ENCODE data around the gene GPC5. TPM values are rescaled to one million over a fixed set of nuclear protein-coding genes. Genes with fewer than 3 reads are reported as not detected.

GPC5 gene
- total and polyA plus RNA-seq, 4 donors: 0.51 to 22.4 (median 2.0) TPM

GRCh38 chr13:92838786-92839185 is 1440.4 kb downstream of the GPC5 start:
- WGBS: 91% methylated on average over 3 of the region's 3 CpGs
- no peak for TF ChIP-seq ATF3 (IDR thresholded peaks at IDR 0.05)
- TF ChIP-seq MAX (IDR thresholded peaks at IDR 0.05): no peak
- TF ChIP-seq YY1 (IDR thresholded peaks at IDR 0.05): no peak
- TF ChIP-seq, protein P1, sequence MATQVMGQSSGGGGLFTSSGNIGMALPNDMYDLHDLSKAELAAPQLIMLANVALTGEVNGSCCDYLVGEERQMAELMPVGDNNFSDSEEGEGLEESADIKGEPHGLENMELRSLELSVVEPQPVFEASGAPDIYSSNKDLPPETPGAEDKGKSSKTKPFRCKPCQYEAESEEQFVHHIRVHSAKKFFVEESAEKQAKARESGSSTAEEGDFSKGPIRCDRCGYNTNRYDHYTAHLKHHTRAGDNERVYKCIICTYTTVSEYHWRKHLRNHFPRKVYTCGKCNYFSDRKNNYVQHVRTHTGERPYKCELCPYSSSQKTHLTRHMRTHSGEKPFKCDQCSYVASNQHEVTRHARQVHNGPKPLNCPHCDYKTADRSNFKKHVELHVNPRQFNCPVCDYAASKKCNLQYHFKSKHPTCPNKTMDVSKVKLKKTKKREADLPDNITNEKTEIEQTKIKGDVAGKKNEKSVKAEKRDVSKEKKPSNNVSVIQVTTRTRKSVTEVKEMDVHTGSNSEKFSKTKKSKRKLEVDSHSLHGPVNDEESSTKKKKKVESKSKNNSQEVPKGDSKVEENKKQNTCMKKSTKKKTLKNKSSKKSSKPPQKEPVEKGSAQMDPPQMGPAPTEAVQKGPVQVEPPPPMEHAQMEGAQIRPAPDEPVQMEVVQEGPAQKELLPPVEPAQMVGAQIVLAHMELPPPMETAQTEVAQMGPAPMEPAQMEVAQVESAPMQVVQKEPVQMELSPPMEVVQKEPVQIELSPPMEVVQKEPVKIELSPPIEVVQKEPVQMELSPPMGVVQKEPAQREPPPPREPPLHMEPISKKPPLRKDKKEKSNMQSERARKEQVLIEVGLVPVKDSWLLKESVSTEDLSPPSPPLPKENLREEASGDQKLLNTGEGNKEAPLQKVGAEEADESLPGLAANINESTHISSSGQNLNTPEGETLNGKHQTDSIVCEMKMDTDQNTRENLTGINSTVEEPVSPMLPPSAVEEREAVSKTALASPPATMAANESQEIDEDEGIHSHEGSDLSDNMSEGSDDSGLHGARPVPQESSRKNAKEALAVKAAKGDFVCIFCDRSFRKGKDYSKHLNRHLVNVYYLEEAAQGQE (IDR thresholded peaks at IDR 0.05): no peak
- TF ChIP-seq ZBTB33 (IDR thresholded peaks at IDR 0.05): no peak
- no peak for TF ChIP-seq JUND (IDR thresholded peaks at IDR 0.05)
- TF ChIP-seq EGR1 (IDR thresholded peaks at IDR 0.05; ENCODE audit: low read depth in 2 of 2): no peak
- TF ChIP-seq GABPA (IDR thresholded peaks at IDR 0.05 in 1 of 2, conservative IDR thresholded peaks at IDR 0.05 in 1 of 2): no peak
- TF ChIP-seq TAF1 (conservative IDR thresholded peaks at IDR 0.05): no peak
- TF ChIP-seq HNF4G (IDR thresholded peaks at IDR 0.05): no peak
- no peak for TF ChIP-seq SP1 (IDR thresholded peaks at IDR 0.05)
- no peak for TF ChIP-seq RXRA (IDR thresholded peaks at IDR 0.05)
- TF ChIP-seq FOXA2 (IDR thresholded peaks at IDR 0.05): no peak
- DNase-seq (ENCODE audit: low spot score): no peak
- H3K9ac ChIP-seq (ENCODE audit: low read depth in 1 of 2, low read length in 2 of 2): no peak overlapping the region
- no peaks in the 10 kb centered on the region for H3K36me3 ChIP-seq (ENCODE audit: control insufficient read depth in 4 of 4, insufficient read depth in 3 of 4, low read depth in 1 of 4, low read length in 3 of 4)
- no peaks in the 10 kb centered on the region for H3K27me3 ChIP-seq (ENCODE audit: control insufficient read depth in 4 of 4, insufficient read depth in 4 of 4, low read length in 3 of 4)
- no peak overlapping the region for H3K4me3 ChIP-seq (ENCODE audit: low read depth in 1 of 3, low read length in 3 of 3)
- no peaks in the 10 kb centered on the region for H3K4me1 ChIP-seq (ENCODE audit: control insufficient read depth in 4 of 4, insufficient read depth in 4 of 4, low read length in 3 of 4)
- H3K9me3 ChIP-seq (ENCODE audit: control insufficient read depth in 4 of 4, low read length in 3 of 4): peaks cover 0 to 2% (median 0%) of the 10 kb centered on the region in 4 donors
- H3K27ac ChIP-seq (ENCODE audit: low read depth in 1 of 2, low read length in 2 of 2): no peak overlapping the region

DNA sequence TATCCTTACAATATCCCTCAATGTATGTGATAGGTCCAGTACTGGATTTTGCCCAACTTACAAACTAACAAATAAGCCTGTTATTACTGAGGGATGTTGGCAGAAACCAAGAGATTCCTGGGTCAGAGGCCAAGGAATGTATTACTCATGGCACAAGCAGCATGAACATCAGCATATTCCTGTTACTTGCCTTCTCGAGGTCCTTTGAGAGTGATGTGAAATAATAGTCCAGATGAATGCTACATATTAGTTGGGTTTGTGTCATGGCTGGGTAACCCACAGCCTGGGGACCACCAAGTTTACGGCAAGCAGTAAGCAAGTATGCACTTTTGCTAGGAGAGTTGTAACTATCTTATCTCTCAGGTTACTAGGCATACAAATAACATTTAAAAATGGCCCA is 1443.7 kb downstream of the GPC5 start:
- TF ChIP-seq HNF4G (IDR thresholded peaks at IDR 0.05) (no peak), FOXA2 (IDR thresholded peaks at IDR 0.05) (no peak), YY1 (IDR thresholded peaks at IDR 0.05) (no peak), HNF4A (conservative IDR thresholded peaks at IDR 0.05) (no peak), NR2F2 (IDR thresholded peaks at IDR 0.05) (no peak), TAF1 (conservative IDR thresholded peaks at IDR 0.05) (no peak), FOXA1 (IDR thresholded peaks at IDR 0.05) (no peak)
- TF ChIP-seq, protein P1 (IDR thresholded peaks at IDR 0.05): no peak
- H3K27ac ChIP-seq (ENCODE audit: low read depth in 1 of 2, low read length in 2 of 2): no peak overlapping the region
- no peak for DNase-seq (ENCODE audit: low spot score)
- H3K27me3 ChIP-seq (ENCODE audit: control insufficient read depth in 4 of 4, insufficient read depth in 4 of 4, low read length in 3 of 4): no peaks in the 10 kb centered on the region
- no peak overlapping the region for H3K4me3 ChIP-seq (ENCODE audit: low read depth in 1 of 3, low read length in 3 of 3)
- no peak overlapping the region for H3K9ac ChIP-seq (ENCODE audit: low read depth in 1 of 2, low read length in 2 of 2)
- 79% methylated on average over 2 of the region's 2 CpGs for WGBS
- H3K9me3 ChIP-seq (ENCODE audit: control insufficient read depth in 4 of 4, low read length in 3 of 4): peaks cover 0 to 2% (median 0%) of the 10 kb centered on the region in 4 donors
- no peaks in the 10 kb centered on the region for H3K4me1 ChIP-seq (ENCODE audit: control insufficient read depth in 4 of 4, insufficient read depth in 4 of 4, low read length in 3 of 4)
- no peaks in the 10 kb centered on the region for H3K36me3 ChIP-seq (ENCODE audit: control insufficient read depth in 4 of 4, insufficient read depth in 3 of 4, low read depth in 1 of 4, low read length in 3 of 4)
